Cerebellar cortex (tissue), 1 donor: ENCODE measurements around the gene TBC1D1.

ENCODE experiments used
- DNase-seq: peaks from one replicate; pipeline ENCODE4 v3.0.0-alpha.2; 2015; ENCODE audit warnings: low spot score

Gene TBC1D1

DNA sequence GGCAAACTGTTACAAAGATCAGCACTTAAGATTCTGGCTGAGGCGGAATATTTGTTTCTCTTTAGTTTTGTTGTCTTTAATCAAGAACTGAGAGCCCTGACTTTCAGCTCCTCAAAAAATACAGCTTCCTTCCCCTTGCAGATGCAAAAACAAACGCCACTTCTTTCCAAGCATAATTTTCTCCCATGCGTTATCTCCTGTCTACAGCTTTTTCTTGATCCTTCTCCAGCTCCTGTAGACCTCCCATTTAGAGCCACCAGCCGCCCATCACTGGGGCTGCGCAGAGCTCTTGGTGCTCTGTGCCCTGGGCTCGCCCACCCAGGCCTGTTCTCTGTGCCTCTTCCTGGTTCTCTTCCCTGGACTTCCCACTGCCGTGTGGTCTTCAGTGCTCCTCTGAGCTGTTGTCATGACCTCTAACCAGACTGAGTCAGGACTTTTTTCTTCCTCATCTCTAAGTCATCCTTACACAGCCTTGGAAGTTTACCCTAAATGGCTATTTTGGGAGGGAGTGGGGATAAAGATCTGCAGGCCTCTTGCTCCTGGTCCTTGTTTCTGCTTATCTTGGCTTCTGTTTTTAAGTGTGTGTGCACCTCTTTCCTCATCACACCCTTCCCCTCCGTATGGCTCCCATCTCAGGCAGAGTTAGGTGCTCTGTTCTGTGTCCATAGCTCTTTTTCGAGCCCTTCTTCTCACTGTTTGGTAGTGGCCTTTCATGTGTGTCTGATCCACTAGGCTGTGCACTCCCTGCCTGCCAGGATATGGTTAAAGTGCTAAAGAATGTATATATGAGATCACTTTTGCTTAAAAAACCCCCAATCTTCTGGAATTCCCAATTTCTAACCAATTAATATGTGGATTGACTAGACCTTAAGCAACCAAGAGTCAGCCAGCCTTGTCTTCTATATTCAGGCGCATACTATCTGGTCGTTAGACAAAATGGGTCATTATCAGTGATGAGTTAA is 191.8 kb downstream of the TBC1D1 start:
- DNase-seq, result no peak

DNA sequence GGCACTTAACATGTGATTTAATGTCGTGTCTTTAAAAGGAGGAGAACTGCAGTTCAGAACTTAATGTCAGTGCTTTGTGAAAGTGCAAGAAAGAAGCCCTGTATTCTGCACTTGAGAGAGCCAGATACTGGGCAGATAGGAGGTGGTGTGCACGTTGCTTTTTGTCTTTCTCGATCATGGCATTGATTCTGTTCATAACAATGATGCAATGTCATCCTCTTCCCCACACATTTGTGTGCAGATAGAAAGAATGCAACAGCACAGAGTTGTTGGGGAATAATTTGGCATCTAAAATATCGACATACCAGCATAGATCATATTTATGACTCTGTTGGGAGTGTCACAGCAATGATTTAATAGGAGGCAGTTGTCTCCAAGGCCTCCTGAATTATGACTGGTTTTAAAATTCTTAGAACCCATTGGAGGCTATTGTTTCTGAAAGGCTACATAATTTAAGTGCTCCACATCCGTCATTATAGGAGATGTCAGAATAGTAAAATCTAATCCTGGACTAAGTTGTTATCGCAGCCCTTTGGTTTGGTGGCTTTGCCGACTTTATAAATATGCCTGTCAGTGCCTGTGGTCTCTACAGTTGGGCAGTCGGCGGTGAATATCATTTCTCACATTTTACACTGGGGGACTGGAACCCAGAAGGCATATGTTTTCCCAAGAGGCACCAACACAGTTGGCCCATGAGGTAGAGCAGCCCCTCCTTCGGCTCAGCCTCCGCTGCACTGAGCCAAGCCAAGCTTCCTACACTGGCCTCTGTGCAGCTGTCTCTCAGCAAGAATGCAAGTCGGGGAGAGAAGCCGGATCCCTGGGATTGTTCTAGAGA is 194.2 kb downstream of the TBC1D1 start:
- no peak for DNase-seq

DNA sequence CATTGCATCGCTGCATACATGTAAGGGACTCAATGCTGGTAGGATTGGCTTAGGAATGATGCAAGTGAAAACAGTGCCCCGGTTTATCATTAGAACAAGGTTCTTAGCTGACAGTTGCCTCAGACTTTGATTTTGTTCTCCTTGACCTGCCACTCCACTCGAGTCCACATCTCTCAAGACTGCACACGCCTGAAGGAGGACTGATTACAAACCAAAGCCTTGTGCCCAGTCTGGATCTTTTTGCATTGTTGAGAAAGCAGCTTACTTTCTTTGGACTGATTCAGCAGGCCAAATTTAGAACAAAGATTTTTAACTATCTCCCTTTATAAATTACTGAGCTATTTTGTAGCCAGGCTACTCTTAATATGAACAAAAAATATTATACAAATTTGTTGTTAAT is 194.9 kb downstream of the TBC1D1 start:
- no peak for DNase-seq

DNA sequence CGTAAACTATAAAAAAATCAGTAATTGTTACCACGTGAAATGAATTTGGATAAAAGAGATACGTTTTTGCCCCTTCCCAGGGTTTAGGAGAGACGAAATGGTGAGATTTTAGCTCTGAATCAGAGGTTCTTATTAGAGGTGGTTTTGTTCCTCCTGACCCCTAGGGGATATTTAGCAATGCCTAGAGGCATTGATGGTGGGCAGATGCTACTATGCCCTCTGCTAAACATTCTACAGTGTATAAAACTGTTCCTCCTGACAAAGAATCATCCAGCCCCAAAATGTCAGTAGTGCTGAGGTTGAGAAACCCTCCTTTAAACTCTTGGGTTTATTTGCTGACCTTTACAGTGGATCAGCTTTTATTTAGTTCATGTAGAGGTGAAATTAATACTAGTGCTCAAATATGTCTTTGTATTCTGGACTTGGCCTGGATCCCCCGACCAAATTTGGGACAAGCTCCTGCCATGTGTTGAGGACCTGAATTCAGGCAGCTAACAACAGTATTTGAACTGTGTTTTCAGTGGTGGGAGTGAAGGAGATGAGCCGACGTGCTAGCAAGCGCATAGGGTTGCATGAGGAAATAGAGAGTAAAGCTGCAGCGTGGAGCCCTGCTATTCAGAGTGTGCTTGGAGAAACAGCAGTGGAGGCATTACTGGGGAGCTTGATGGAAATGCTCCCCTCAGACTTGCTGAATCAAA is 195.4 kb downstream of the TBC1D1 start:
- DNase-seq, result no peak

DNA sequence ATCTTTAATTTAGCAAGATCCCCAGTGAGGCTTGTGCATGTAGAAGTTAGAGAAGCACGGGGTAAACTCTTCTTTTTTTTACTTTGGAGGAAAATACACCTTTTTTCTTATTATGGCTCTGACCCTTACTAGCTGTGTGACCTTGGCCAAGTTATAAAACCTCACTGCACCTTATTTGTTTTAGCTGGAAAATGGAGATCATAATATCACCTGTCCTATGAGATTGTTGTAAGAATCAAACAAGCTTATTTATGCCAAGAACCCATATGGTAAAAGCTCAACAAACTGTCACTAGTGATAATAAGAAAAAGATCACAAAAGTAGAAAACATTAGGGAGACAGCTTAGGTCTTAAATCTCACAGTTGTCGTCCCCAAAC is 196.0 kb downstream of the TBC1D1 start:
- no peak for DNase-seq

DNA sequence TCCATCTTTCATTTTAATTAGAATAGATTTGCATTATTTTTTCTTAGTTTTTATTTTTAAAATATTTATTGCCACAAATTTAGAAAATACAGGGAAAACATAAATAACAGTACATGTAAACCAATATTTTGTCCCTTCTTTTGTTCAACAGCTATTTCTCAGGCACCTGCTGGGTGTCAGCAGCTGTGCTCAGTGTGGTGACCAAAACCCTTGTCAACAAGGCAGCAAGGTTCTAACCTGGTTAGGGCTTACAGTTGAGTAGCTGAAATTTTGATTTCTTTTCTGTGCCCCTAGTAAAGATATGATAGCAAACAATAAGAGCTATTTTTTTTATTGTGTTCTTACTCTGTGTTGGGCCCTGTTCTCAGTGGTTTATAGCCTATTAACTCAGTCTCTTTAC is 197.4 kb downstream of the TBC1D1 start:
- no peak for DNase-seq

DNA sequence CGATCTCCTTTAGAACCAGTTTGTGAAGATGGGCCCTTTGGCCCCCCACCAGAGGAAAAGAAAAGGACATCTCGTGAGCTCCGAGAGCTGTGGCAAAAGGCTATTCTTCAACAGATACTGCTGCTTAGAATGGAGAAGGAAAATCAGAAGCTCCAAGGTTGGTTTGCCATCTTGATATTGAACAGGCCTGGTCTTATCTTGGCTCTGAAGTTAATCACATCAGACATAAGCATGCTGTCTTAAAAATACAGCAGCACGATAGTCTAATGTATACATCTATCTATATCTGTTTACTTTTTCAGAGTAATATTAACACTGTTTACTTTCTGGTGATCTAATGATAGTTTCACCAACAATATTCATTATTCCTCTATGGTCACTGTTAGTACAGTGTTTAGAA is 199.1 kb downstream of the TBC1D1 start:
- DNase-seq, result no peak

DNA sequence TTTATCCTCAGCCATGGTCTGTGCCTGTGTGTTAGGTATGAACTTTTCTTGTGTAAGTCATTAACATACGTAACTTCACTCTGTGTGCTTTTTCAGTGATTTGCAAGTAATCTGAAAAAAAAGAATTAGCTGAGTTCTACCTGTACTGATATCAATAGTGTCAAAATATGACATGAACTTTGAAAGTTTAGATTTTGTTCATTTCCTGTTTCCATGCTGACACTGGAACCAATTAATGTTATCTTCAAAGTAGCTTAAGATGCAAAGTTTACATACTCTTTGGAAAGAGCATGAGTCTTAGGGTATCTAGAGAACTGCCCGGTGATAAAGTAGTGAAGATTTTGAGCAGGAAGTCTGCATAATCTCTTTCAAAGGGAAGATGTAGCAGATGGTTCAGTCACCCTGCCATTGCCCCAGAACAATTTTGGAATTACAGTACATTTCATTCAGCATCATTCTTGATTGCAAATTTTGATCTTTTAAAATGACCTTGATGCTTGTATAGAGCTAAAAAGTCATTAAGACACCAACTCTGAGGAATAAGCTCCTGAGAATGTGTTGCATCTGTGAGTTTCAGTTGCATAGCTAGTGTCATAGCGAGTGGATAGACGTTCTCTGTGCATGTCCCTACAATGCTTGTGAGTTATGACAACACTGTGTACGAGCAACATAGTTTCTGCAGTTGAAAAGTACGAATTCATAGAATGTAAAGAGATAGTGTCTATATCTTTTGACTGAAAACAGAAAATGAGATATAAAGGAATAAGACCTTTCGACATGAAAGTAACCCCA is 199.8 kb downstream of the TBC1D1 start:
- DNase-seq, result no peak

DNA sequence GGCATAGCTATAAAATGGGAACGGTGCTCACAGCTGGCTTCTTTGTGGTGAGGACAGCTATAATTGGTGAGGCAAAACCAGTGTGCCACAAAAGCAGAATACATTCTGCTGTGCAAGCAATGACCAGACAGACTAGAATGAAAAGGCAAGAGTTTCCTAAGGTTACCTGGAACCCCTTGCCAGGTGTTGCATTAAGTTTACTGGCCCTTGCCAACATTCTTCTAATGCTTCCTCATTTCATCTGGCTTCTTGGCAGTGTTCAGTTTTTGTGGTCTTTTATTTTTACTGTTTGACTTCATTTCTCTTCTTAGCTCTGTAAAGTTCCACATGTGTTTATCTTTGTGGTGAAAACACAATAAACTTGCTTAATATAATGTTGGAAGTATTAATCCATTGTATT is 200.8 kb downstream of the TBC1D1 start:
- DNase-seq, result no peak

DNA sequence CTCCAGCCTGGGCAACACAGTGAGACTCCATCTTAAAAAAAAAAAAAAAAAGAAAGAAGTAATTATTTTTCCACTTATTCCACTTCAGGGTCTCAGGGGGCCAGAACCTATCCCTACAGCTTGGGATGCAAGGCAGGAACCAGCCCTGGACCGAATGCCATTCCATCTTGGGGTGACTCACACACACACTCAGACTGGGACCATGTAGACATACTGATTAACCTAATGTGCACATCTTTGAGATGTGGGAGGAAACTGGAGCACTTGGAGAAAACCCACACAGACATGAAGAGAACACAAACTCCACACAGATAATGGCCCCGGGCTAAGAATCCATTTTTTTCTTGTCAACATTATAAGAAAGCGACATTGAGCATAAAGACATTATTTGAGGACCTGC is 201.8 kb downstream of the TBC1D1 start:
- no peak for DNase-seq

DNA sequence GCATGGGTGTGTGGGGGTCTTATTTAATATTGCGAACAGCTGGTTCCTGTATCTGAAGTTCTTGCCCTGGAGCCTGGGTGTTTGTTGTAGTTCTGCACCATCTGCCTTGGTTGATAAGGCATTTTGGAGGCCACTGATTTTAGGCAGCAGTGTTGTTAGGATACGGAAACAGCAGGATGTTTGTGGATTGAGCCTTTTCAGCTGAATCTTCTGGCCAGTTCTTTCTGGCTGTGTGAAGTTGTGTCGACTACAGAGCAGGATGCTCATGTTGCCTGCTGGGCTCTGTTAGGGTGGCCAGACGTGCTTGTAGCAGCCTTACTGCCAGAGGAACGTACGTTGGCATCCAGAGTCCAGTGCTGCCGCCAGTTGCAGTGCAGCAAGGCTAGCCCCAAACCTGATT is 203.5 kb downstream of the TBC1D1 start:
- DNase-seq, result no peak

DNA sequence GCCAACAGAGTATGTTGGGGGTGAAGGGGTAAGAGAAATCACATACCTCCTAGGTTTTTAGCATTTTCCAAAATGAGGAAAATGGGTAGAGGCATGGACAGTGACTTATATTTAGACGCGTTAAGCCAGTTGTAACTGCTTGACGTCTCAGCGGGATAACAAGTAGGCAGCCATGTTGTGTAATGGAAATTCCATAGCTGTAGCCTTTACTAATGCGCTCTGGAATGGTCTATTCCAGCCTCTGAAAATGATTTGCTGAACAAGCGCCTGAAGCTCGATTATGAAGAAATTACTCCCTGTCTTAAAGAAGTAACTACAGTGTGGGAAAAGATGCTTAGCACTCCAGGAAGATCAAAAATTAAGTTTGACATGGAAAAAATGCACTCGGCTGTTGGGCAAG is 204.8 kb downstream of the TBC1D1 start:
- DNase-seq, result no peak

DNA sequence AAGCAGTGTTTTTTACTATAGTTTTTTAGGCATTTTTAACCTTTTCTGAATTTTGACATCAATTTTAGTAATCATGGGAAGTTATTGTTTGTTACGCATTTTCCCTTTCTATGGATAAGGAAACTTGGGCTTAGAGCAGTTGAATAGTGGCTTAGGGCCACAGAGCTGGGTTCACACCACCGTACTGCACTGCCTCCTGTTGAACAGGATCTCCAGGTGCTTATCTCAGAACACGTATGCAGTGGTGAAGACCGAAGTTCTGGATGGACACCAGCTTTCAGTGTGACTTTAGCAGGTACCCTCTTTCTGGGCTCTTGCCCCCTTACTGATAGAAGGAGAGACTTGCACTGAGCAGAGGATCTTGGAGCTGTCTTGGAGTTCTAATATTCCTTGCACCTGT is 206.9 kb downstream of the TBC1D1 start:
- DNase-seq, result no peak

DNA sequence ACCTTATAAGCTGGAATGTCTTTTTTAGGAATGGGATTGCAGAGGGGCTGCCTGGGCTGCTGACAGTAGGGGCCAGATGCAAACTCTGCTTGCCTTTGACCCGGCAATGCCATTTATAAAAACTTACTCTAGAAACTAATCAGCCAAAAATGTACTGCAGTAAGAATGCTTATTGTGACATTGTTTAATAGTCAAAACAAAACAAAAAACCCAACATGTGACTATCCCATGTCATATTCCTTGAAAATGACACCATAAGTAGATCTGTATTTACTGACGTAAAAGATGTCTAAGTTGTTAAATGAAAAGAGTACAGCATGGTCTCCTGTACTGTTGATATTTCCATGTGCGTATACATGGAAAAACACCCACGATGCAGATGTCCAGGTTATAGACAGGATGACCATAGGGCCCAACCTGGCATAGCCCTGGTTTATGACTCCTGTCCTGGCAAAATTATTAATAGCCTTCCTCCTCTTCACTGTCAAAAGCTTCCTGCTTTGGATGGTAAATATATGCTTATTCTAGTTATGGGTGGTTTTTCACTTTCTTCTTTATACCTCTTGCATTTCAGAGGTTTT is 208.2 kb downstream of the TBC1D1 start:
- DNase-seq, result no peak

DNA sequence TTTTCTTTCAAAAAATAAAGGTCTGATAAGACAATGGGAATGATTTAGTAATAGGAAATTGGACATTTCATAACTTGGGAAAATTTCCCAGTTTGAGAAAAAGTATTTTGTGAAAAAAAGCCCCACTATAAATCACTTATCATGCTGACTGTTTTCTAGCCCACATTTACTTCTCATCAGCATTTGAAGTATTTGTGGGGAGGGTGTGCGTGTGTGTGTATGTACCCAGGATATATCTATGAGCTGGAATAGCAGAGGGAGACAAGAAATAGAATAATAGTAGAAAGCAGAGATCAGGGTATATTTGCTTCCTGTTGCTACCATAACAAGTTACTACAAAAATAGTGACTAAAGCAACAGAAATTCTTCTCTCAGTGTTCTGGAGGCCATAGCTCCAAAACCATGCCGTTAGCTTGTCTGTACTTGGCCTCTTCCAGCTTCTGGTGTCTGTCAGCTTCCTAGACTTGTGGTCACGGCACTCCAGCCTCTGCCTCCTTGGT is 209.1 kb downstream of the TBC1D1 start:
- no peak for DNase-seq

DNA sequence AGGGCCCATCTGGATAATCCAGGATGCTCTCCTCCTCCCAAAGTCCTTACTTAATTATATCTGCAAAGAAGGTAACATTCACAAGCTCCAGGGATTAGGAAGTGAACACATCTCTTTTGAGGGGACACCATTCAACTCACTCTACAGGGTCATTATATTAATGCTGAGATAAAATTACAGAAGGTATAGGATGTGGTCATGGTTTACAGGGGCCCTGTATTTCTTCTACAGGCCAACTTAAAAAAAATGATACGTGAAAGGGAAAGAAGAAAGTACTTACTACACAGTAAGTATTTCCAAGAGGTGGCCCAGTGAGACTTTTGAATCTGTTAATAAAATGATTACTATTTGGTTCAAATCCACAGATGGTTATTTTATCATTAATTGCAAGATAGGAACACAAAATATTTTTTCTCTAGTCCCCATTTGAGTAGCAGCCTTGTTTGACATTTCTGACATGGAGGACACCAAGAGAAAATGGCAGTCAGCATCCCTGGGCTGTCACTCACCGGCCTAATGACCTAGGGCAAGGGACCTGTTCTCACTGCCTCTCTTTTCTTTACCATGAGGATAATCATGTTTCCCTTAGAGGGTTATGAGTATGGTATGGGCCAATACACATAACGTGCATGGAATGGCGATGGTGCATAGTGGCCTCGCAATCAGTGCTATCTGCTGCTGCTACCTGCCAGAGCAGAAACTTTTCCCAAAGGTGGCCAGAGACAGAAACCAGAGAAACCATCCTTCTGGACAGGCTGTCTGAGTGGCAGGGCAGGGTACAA is 209.8 kb downstream of the TBC1D1 start:
- no peak for DNase-seq

DNA sequence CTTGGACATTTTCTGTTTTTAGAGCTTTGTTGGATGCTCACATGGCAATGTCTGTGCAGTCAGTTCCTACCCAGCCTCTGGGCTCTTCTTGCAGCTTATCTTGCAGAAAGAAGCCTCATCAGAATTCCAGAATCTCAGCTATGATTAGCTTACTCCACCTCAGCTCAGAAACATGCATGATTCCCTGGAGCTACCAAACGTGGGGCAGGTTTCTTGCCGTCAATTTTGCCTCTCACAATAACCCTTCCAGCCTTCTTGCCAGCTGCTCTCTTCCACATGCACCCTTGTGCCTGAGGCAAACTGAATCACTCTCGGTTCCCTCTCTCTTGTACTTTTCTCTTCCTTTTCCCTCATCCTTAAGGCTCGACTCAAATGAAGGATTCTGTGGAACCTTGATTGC is 210.7 kb downstream of the TBC1D1 start:
- no peak for DNase-seq

DNA sequence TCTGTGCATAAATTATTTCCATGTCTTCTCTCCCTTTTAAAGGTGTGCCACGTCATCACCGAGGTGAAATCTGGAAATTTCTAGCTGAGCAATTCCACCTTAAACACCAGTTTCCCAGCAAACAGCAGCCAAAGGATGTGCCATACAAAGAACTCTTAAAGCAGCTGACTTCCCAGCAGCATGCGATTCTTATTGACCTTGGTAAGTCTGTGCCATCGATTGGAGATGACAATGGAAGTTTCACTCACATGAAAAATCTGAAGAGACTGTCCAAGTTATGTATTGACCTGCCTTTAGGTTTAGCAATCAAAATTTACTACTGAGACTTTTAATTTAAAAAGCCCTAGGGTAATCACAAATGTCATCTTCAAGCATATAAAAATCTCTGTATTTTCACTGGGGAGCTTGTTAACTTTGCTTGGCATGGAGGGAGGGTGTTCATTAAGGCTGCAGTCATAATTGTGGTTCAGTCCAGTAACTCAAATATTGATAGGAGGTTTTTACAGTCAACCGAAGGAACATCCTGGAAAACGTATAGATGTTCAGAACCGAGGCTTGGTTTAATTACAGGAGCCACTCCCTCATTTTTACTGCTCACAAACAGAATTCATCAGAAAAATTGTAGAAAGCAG is 212.2 kb downstream of the TBC1D1 start:
- no peak for DNase-seq

DNA sequence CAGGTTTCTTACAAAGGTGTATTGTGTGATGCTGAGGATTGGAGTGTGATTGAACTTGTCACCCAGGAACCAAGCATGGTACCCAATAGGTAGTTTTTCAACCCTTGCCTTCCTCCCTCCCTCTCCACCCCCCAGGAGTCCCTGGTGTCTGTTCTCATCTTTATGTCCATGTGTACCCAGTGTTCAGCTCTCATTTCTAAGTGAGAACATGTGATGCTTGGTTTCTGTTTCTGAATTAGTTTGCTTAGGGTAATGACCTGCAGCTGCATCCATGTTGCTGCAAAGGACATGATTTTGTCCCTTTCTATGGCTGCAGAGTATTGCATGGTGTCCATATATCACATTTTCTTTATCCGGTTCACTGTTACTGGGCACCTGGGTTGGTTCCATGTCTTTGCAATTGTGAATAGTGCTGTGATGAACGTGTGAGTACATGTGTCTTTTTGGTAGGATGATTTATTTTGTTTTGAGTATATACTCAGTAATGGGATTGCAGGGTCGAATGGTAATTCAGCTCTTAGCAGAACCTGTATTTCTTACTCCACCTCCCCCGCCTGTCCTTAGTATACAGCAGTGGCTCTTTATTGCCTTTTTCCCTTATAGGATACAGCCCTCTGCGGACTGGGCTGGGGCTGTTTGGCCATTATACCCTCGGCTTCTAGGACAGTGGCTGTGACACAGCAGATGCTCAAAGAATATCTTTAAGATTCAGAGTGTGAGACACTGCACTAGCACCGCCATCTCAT is 214.8 kb downstream of the TBC1D1 start:
- DNase-seq, result no peak
